KMS-11 (cell line): ENCODE data around the gene RARB.

Source experiments
- H2AFZ ChIP-seq: fragments of 200-600 bp; sonication (generic); 2 replicates; pipeline ENCODE4 v1.6.1; 2016; ENCODE audit warnings: antibody characterized with exemption, mixed run types, low read depth
- H3K27ac ChIP-seq: fragments of 200-600 bp; sonication (generic); 2 replicates; pipeline ENCODE4 v1.6.1; 2016; ENCODE audit warnings: mild to moderate bottlenecking, mixed run types
- H3K27me3 ChIP-seq: fragments of 200-600 bp; sonication (generic); 2 replicates; pipeline ENCODE4 v1.6.1; 2017; ENCODE audit warnings: mild to moderate bottlenecking, low read depth, mixed run types, moderate library complexity; ENCODE audit not compliant: insufficient read depth
- H3K36me3 ChIP-seq: fragments of 200-600 bp; sonication (generic); 2 replicates; pipeline ENCODE4 v1.6.1; 2017; ENCODE audit warnings: mild to moderate bottlenecking, mixed run types; ENCODE audit not compliant: insufficient read depth
- H3K4me1 ChIP-seq: fragments of 200-600 bp; sonication (generic); 2 replicates; pipeline ENCODE4 v1.6.1; 2016; ENCODE audit warnings: mild to moderate bottlenecking, low read depth, mixed run types; ENCODE audit not compliant: poor library complexity, severe bottlenecking
- H3K4me2 ChIP-seq: fragments of 200-600 bp; sonication (generic); 2 replicates; pipeline ENCODE4 v1.7.0; 2016; ENCODE audit warnings: mild to moderate bottlenecking, mixed run types
- H3K4me3 ChIP-seq: fragments of 200-600 bp; sonication (generic); IDR thresholded peaks from 2 replicates; pipeline ENCODE4 v1.6.1; 2017; ENCODE audit warnings: low read depth, low read length, mixed read lengths; ENCODE audit not compliant: insufficient read depth
- H3K79me2 ChIP-seq: fragments of 200-600 bp; sonication (generic); 2 replicates; pipeline ENCODE4 v1.6.1; 2016; ENCODE audit warnings: low read depth, mixed run types; ENCODE audit not compliant: insufficient read depth
- H3K9ac ChIP-seq: fragments of 200-600 bp; sonication (generic); 2 replicates; pipeline ENCODE4 v1.6.1; 2016; ENCODE audit warnings: mild to moderate bottlenecking, mixed run types
- H4K20me1 ChIP-seq: fragments of 200-600 bp; sonication (generic); 2 replicates; pipeline ENCODE4 v1.6.1; 2016; ENCODE audit warnings: mild to moderate bottlenecking, mixed run types; ENCODE audit not compliant: insufficient read depth
- CTCF ChIP-seq: fragments of 200-600 bp; sonication (generic); conservative IDR thresholded peaks from 2 replicates; pipeline ENCODE4 v1.6.1; 2017; ENCODE audit warnings: low read depth, mild to moderate bottlenecking, antibody characterized with exemption, low read length, moderate library complexity, mixed read lengths

RARB gene

GRCh38 chr3:25503898-25504301 is 75.8 kb downstream of the RARB start:
- no peaks in the 10 kb centered on the region for H4K20me1 ChIP-seq
- H2AFZ ChIP-seq = no peak overlapping the region
- TF ChIP-seq CTCF = no peak
- no peaks in the 10 kb centered on the region for H3K4me1 ChIP-seq
- H3K79me2 ChIP-seq = no peaks in the 10 kb centered on the region
- H3K27ac ChIP-seq = no peak overlapping the region
- no peaks in the 10 kb centered on the region for H3K36me3 ChIP-seq
- H3K9ac ChIP-seq = no peak overlapping the region
- H3K27me3 ChIP-seq = no peaks in the 10 kb centered on the region
- H3K4me2 ChIP-seq = no peak overlapping the region
- no peak overlapping the region for H3K4me3 ChIP-seq

GRCh38 chr3:25505581-25505980 is 77.5 kb downstream of the RARB start:
- H3K4me1 ChIP-seq = no peaks in the 10 kb centered on the region
- no peak overlapping the region for H3K27ac ChIP-seq

GRCh38 chr3:25507811-25508210 is 79.7 kb downstream of the RARB start:
- Histone ChIP-seq H3K27ac (no peak overlapping the region), H3K79me2 (no peaks in the 10 kb centered on the region), H3K9ac (no peak overlapping the region), H3K4me1 (no peaks in the 10 kb centered on the region), H4K20me1 (no peaks in the 10 kb centered on the region), H2AFZ (no peak overlapping the region), H3K4me2 (no peak overlapping the region), H3K27me3 (no peaks in the 10 kb centered on the region), H3K4me3 (no peak overlapping the region), H3K36me3 (no peaks in the 10 kb centered on the region)
- TF ChIP-seq CTCF = no peak

More at GRCh38 chr3:25505581-25505980, 77.5 kb downstream of the RARB start:
- Histone ChIP-seq H4K20me1 (no peaks in the 10 kb centered on the region), H2AFZ (no peak overlapping the region), H3K4me3 (no peak overlapping the region), H3K36me3 (no peaks in the 10 kb centered on the region), H3K79me2 (no peaks in the 10 kb centered on the region), H3K27me3 (no peaks in the 10 kb centered on the region), H3K4me2 (no peak overlapping the region), H3K9ac (no peak overlapping the region)
- no peak for TF ChIP-seq CTCF

- Histone ChIP-seq H3K36me3 (no peaks in the 10 kb centered on the region), H3K79me2 (no peaks in the 10 kb centered on the region), H3K4me1 (no peaks in the 10 kb centered on the region), H3K27ac (no peak overlapping the region), H4K20me1 (no peaks in the 10 kb centered on the region), H3K9ac (no peak overlapping the region), H2AFZ (no peak overlapping the region), H3K4me3 (no peak overlapping the region), H3K4me2 (no peak overlapping the region), H3K27me3 (no peaks in the 10 kb centered on the region)
- TF ChIP-seq CTCF = no peak
Observed at GRCh38 chr3:25508433-25508832, 80.4 kb downstream of the RARB start.
